Liver (tissue), 3 donors: Measurements from ENCODE around the gene TMED6.

Experiments
- FOXA1 ChIP-seq: IDR thresholded peaks from 2 replicates; pipeline ENCODE4 v1.6.1; 2016; ENCODE audit warnings: antibody characterized with exemption
- RAD21 ChIP-seq, 2 donors: IDR thresholded peaks; 2 replicates each; pipeline ENCODE4 v1.6.1; 2016; ENCODE audit warnings: antibody characterized with exemption in 2 of 2, mild to moderate bottlenecking in 2 of 2
- YY1 ChIP-seq: IDR thresholded peaks from 2 replicates; pipeline ENCODE4 v1.6.1; 2016; ENCODE audit warnings: antibody characterized with exemption, mild to moderate bottlenecking
- TF ChIP-seq, protein P1 (sequence below): fragments of 150-350 bp; IDR thresholded peaks from 2 replicates; pipeline ENCODE4 v1.5.1; 2017; ENCODE audit warnings: improper control_type of control experiment, low read depth, low read length; ENCODE audit not compliant: missing input control
- TF ChIP-seq, protein P2 (sequence below): IDR thresholded peaks from 2 replicates; pipeline ENCODE4 v1.6.1; 2016; ENCODE audit warnings: antibody characterized with exemption, mild to moderate bottlenecking
- donor health status: healthy.
- donor health status: healthy.

DNA sequence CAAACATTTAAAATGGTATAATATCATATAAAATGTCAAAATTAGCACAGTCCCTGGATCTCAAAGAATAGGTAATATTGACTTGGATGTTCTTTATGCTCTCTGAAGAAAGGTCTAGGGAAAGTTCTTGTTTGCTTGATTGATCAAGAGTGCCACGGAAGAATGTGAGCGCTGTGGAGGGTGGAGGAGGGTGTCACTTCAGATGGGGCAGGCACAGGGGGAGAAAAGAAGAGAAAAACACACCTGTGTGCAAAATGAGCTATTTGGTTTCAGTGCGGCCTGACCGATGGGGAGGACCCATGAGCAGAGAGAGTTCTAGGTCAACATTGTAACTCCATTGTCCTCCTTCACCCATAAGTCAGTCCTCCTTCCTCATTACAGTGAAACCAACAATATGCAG lies 49.3 kb downstream of the TMED6 start:
- TF ChIP-seq, protein P1, sequence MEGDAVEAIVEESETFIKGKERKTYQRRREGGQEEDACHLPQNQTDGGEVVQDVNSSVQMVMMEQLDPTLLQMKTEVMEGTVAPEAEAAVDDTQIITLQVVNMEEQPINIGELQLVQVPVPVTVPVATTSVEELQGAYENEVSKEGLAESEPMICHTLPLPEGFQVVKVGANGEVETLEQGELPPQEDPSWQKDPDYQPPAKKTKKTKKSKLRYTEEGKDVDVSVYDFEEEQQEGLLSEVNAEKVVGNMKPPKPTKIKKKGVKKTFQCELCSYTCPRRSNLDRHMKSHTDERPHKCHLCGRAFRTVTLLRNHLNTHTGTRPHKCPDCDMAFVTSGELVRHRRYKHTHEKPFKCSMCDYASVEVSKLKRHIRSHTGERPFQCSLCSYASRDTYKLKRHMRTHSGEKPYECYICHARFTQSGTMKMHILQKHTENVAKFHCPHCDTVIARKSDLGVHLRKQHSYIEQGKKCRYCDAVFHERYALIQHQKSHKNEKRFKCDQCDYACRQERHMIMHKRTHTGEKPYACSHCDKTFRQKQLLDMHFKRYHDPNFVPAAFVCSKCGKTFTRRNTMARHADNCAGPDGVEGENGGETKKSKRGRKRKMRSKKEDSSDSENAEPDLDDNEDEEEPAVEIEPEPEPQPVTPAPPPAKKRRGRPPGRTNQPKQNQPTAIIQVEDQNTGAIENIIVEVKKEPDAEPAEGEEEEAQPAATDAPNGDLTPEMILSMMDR, result no peak
- TF ChIP-seq RAD21 (IDR thresholded peaks at IDR 0.05), result no peak
- TF ChIP-seq, protein P2, sequence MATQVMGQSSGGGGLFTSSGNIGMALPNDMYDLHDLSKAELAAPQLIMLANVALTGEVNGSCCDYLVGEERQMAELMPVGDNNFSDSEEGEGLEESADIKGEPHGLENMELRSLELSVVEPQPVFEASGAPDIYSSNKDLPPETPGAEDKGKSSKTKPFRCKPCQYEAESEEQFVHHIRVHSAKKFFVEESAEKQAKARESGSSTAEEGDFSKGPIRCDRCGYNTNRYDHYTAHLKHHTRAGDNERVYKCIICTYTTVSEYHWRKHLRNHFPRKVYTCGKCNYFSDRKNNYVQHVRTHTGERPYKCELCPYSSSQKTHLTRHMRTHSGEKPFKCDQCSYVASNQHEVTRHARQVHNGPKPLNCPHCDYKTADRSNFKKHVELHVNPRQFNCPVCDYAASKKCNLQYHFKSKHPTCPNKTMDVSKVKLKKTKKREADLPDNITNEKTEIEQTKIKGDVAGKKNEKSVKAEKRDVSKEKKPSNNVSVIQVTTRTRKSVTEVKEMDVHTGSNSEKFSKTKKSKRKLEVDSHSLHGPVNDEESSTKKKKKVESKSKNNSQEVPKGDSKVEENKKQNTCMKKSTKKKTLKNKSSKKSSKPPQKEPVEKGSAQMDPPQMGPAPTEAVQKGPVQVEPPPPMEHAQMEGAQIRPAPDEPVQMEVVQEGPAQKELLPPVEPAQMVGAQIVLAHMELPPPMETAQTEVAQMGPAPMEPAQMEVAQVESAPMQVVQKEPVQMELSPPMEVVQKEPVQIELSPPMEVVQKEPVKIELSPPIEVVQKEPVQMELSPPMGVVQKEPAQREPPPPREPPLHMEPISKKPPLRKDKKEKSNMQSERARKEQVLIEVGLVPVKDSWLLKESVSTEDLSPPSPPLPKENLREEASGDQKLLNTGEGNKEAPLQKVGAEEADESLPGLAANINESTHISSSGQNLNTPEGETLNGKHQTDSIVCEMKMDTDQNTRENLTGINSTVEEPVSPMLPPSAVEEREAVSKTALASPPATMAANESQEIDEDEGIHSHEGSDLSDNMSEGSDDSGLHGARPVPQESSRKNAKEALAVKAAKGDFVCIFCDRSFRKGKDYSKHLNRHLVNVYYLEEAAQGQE, result no peak
- TF ChIP-seq YY1, result no peak
- TF ChIP-seq FOXA1, result no peak
